T-cell (primary cell): Measurements from ENCODE around the gene CBX5. TPM values are rescaled to one million over a fixed set of nuclear protein-coding genes. Genes with fewer than 3 reads are reported as not detected.
"Not testable (repeated sequence)": the region's sequence is repeated elsewhere in the genome, so short reads cannot be mapped to it uniquely, and the experiment has no call there.

Experiments used
- ATAC-seq, 4 experiments: fragments of 200-7000 bp in 3 of 4; fragments of 150-1000 bp in 1 of 4; cut with Tn5 transposase; replicated peaks in 1 of 4; 1 replicate in 3 of 4; 2 replicates in 1 of 4; pipeline ENCODE4 v1.10.0; 2021; ENCODE audit warnings: moderate library complexity in 3 of 4, mild to moderate bottlenecking in 2 of 4, moderate number of reproducible peaks in 1 of 4
- CTCF ChIA-PET, 2 donors: fragments of 300-600 bp; sonication (Branson Sonifier 250); formaldehyde crosslinking; loops; one replicate each; lab custom pipeline; 2022; ENCODE audit warnings: antibody characterized with exemption in 2 of 2; lab: Charles Lee
- POLR2A ChIA-PET, 2 donors: fragments of 300-600 bp; sonication (Branson Sonifier 250); formaldehyde crosslinking; loops; one replicate each; lab custom pipeline; 2022; ENCODE audit warnings: antibody characterized with exemption in 2 of 2; lab: Charles Lee
- DNase-seq, 35 experiments: peaks; one replicate each; pipeline versions ENCODE4 v3.0.0 to v3.0.0-alpha.2; 2013 to 2023
- H3K27ac ChIP-seq: one replicate; pipeline ENCODE4 v1.5.1; 2013; ENCODE audit warnings: low read length
- H3K27me3 ChIP-seq, 2 experiments: replicated peaks in 1 of 2; 1 replicate in 1 of 2; 2 replicates in 1 of 2; pipeline versions ENCODE4 v1.6.1 to v1.7.0; 2013; ENCODE audit warnings: low read length in 1 of 2, mixed read lengths in 1 of 2; ENCODE audit not compliant: control insufficient read depth in 2 of 2, insufficient read depth in 2 of 2; ENCODE audit errors: extremely low read depth in 1 of 2
- H3K36me3 ChIP-seq, 2 donors: 1 replicate in 1 of 2; 2 replicates in 1 of 2; pipeline versions ENCODE4 v1.6.1 to v1.7.0; 2013; ENCODE audit warnings: low read length in 1 of 2; ENCODE audit not compliant: control insufficient read depth in 2 of 2, insufficient read depth in 1 of 2; ENCODE audit errors: extremely low read depth in 1 of 2
- H3K4me1 ChIP-seq, 2 experiments: 1 replicate in 1 of 2; 2 replicates in 1 of 2; pipeline versions ENCODE4 v1.6.1 to v1.7.0; 2013; ENCODE audit warnings: low read length in 2 of 2, mixed read lengths in 1 of 2; ENCODE audit not compliant: insufficient read depth in 2 of 2, control insufficient read depth in 1 of 2; ENCODE audit errors: extremely low read depth in 1 of 2
- H3K4me3 ChIP-seq, 2 donors: 1 replicate in 1 of 2; 2 replicates in 1 of 2; pipeline versions ENCODE4 v1.5.1 to v1.7.0; 2013; ENCODE audit warnings: mild to moderate bottlenecking in 2 of 2, low read length in 1 of 2, moderate library complexity in 1 of 2; ENCODE audit not compliant: control insufficient read depth in 1 of 2; ENCODE audit errors: extremely low read depth in 1 of 2
- H3K9me3 ChIP-seq: 2 replicates; pipeline ENCODE4 v1.7.0; 2013
- H3K27ac Mint-ChIP-seq, 2 donors: one replicate each; pipeline ENCODE4 v1.8.0; 2020 to 2021; ENCODE audit warnings: mild to moderate bottlenecking in 2 of 2, mixed read lengths in 2 of 2
- H3K27me3 Mint-ChIP-seq, 2 donors: one replicate each; pipeline ENCODE4 v1.8.0; 2021 to 2022; ENCODE audit warnings: mixed read lengths in 2 of 2
- H3K36me3 Mint-ChIP-seq: one replicate; pipeline ENCODE4 v1.8.0; 2021; ENCODE audit warnings: mixed read lengths
- H3K4me1 Mint-ChIP-seq, 3 donors: one replicate each; pipeline ENCODE4 v1.8.0; 2020 to 2022; ENCODE audit warnings: mixed read lengths in 3 of 3, mild to moderate bottlenecking in 1 of 3
- H3K4me3 Mint-ChIP-seq, 3 donors: one replicate each; pipeline ENCODE4 v1.8.0; 2020 to 2022; ENCODE audit warnings: mild to moderate bottlenecking in 3 of 3, mixed read lengths in 3 of 3, moderate library complexity in 3 of 3
- H3K9me3 Mint-ChIP-seq, 3 donors: one replicate each; pipeline ENCODE4 v1.8.0; 2020 to 2022; ENCODE audit warnings: mixed read lengths in 3 of 3
- WGBS: methylation state at CpG from one replicate; pipeline ENCODE4 v1.1.5; 2013; ENCODE audit warnings: missing lambda C conversion rate; ENCODE audit not compliant: insufficient coverage; 5-methylcytosine and 5-hydroxymethylcytosine counted together
- total RNA-seq, 35 experiments: library from RNA in 6 of 35; stranded (reverse) in 6 of 35; fragments of 120-200 nt in 1 of 35; gene quantifications; one replicate each; pipeline versions ENCODE4 v1.2.1 to v1.2.4 and lab custom pipeline; 2013 to 2026

Gene CBX5
- total RNA-seq, 5 donors from 2014 or later (not counting 1 experiment from before 2014, with no cell fraction given): 43.8 to 54.5 (median 47.1) TPM

GRCh38 chr12:54191126-54191525 is 88.8 kb downstream of the CBX5 start:
- peak overlapping the region in 1 of 2 donors; percentile 44 for H3K27ac Mint-ChIP-seq
- CTCF ChIA-PET: interaction anchor here (0.6 to 4.7 kb wide), 17 partner anchors 9 to 399 kb away, joined by 3 to 27 read pairs (median 5); partner anchors contain the start of genes HOXC5 (in 2 of the 2), COPZ1 (in 1 of the 2) and HOXC8 (in 1 of the 2)

DNA sequence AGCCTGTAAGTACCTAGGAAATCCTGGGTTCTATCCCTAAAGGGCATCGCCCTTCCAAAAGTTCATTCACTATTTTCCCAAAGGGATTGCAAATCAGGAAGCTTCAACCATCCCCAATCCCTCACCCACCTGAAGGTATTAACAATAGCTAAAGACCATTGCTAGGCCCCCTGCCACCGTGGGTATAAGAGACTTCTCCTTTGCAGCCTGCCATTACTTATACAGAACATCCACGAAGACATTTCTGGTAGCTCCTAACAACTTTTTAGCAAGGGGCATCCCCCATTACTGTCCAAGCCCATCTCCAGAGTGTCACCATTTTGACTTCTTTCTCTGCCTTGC is 90.8 kb downstream of the CBX5 start:
- Histone ChIP-seq H3K4me3 (peak overlapping the region in 1 of 2 donors; percentile 72), H3K27ac (no peak overlapping the region), H3K9me3 (no peaks in the 10 kb centered on the region), H3K4me1 (peaks cover 2 to 21% of the 10 kb centered on the region in 2 experiments), H3K27me3 (peaks cover 3 to 34% of the 10 kb centered on the region in 2 experiments), H3K36me3 (no peaks in the 10 kb centered on the region)
- no peaks in the 10 kb centered on the region for H3K9me3 Mint-ChIP-seq
- H3K36me3 Mint-ChIP-seq: peaks cover 14% of the 10 kb centered on the region
- ChIA-PET POLR2A (no interaction called here), CTCF (interaction anchor here (0.8 to 4.7 kb wide), 9 partner anchors 9 to 183 kb away, joined by 3 to 27 read pairs (median 4); partner anchors contain the start of genes COPZ1 (in 1 of the 2), HOXC5 (in 1 of the 2) and HOXC8 (in 1 of the 2))
- no peak for ATAC-seq
- peak overlapping the region in 1 of 2 donors; percentile 48 for H3K27ac Mint-ChIP-seq
- H3K4me1 Mint-ChIP-seq: peaks cover 18 to 33% (median 25%) of the 10 kb centered on the region in 3 donors
- no peak for DNase-seq
- H3K27me3 Mint-ChIP-seq: peaks cover 17 to 35% of the 10 kb centered on the region in 2 donors
- WGBS: 49% methylated on average over 2 of the region's 3 CpGs
- H3K4me3 Mint-ChIP-seq: peak overlapping the region; percentile 75 to 85 (median 83)

More at GRCh38 chr12:54191126-54191525, 88.8 kb downstream of the CBX5 start:
- no peak for ATAC-seq
- DNase-seq: peak in 1 of 35 experiments; percentile 20
- 0% methylated on average over 1 of the region's 4 CpGs for WGBS
- Histone ChIP-seq H3K9me3 (no peaks in the 10 kb centered on the region), H3K4me3 (no peak overlapping the region), H3K27ac (no peak overlapping the region), H3K4me1 (peaks cover 2 to 21% of the 10 kb centered on the region in 2 experiments), H3K27me3 (peaks cover 3 to 53% of the 10 kb centered on the region in 2 experiments), H3K36me3 (no peaks in the 10 kb centered on the region)
- H3K27me3 Mint-ChIP-seq: peaks cover 32 to 50% of the 10 kb centered on the region in 2 donors
- no peaks in the 10 kb centered on the region for H3K9me3 Mint-ChIP-seq
- peaks cover 8% of the 10 kb centered on the region for H3K36me3 Mint-ChIP-seq
- POLR2A ChIA-PET: no interaction called here
- no peak overlapping the region for H3K4me3 Mint-ChIP-seq
- peaks cover 18 to 31% (median 25%) of the 10 kb centered on the region in 3 donors for H3K4me1 Mint-ChIP-seq

- Histone ChIP-seq H3K9me3 (no peaks in the 10 kb centered on the region), H3K27me3 (peaks cover under 1 to 14% of the 10 kb centered on the region in 2 experiments), H3K36me3 (peaks cover 0 to 10% of the 10 kb centered on the region in 2 donors), H3K27ac (no peak overlapping the region), H3K4me3 (no peak overlapping the region), H3K4me1 (peaks cover 2 to 21% of the 10 kb centered on the region in 2 experiments)
- H3K27ac Mint-ChIP-seq: no peak overlapping the region
- H3K9me3 Mint-ChIP-seq: no peaks in the 10 kb centered on the region
- peaks cover 1 to 18% of the 10 kb centered on the region in 2 donors for H3K27me3 Mint-ChIP-seq
- ATAC-seq (no peak), DNase-seq (no peak)
- CTCF ChIA-PET: interaction anchor here (0.6 to 1.0 kb wide), 2 partner anchors 14 to 167 kb away, joined by 3 to 5 read pairs; no protein-coding TSS in a partner anchor
- peaks cover 18% of the 10 kb centered on the region for H3K36me3 Mint-ChIP-seq
- POLR2A ChIA-PET: no interaction called here
- 100% methylated on average over 1 of the region's 3 CpGs for WGBS
- H3K4me1 Mint-ChIP-seq: peaks cover 18 to 35% (median 25%) of the 10 kb centered on the region in 3 donors
- peak overlapping the region; percentile 73 to 75 (median 74) for H3K4me3 Mint-ChIP-seq
Observed at GRCh38 chr12:54187075-54187474, 92.8 kb downstream of the CBX5 start.

GRCh38 chr12:54185919-54186318 is 94.0 kb downstream of the CBX5 start:
- WGBS: no CpG with 5 or more reads among the region's 1 CpG
- Histone ChIP-seq H3K36me3 (peaks cover 4 to 19% of the 10 kb centered on the region in 2 donors), H3K4me1 (peaks cover 2 to 13% of the 10 kb centered on the region in 2 experiments), H3K9me3 (no peaks in the 10 kb centered on the region), H3K27ac (no peak overlapping the region), H3K4me3 (no peak overlapping the region), H3K27me3 (peaks cover 0 to 3% of the 10 kb centered on the region in 2 experiments)
- ChIA-PET CTCF (interaction anchor here (0.6 to 0.8 kb wide), 3 partner anchors 15 to 180 kb away, joined by 3 read pairs; no protein-coding TSS in a partner anchor), POLR2A (no interaction called here)
- Mint-ChIP-seq H3K27ac (no peak overlapping the region), H3K9me3 (no peaks in the 10 kb centered on the region), H3K27me3 (peaks cover 0 to 9% of the 10 kb centered on the region in 2 donors), H3K36me3 (peaks cover 25% of the 10 kb centered on the region), H3K4me1 (peaks cover 13 to 27% (median 20%) of the 10 kb centered on the region in 3 donors), H3K4me3 (no peak overlapping the region)
- DNase-seq (no peak), ATAC-seq (no peak)

DNA sequence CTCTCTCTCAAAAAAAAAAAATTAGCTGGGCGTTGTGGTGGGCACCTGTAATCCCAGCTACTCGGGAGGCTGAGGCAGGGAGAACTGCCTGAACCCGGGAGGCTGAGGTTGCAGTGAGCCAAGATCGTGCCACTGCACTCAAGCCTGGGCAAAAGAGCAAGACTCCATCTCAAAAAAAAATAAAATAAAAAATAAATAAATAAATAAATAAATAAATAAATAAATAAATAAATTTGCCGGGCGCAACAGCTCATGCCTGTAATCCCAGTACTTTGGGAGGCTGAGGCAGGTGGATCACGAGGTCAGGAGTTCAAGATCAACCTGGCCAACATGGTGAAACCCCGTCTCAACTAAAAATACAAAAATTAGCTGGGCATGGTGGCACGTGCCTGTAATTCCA is 94.6 kb downstream of the CBX5 start:
- ATAC-seq, H3K9me3 ChIP-seq, POLR2A ChIA-PET, H3K4me3 ChIP-seq, H3K9me3 Mint-ChIP-seq, H3K27ac Mint-ChIP-seq, H3K27ac ChIP-seq, H3K27me3 ChIP-seq, DNase-seq, H3K27me3 Mint-ChIP-seq, H3K4me3 Mint-ChIP-seq: not testable (repeated sequence)
- CTCF ChIA-PET: interaction anchor here (0.7 to 1.1 kb wide), 3 partner anchors 29 to 168 kb away, joined by 3 to 4 read pairs (median 3); no protein-coding TSS in a partner anchor
- peaks cover 2 to 13% of the 10 kb centered on the region in 2 experiments for H3K4me1 ChIP-seq
- Mint-ChIP-seq H3K36me3 (peaks cover 26% of the 10 kb centered on the region), H3K4me1 (peaks cover 13 to 26% (median 20%) of the 10 kb centered on the region in 3 donors)
- WGBS: 97% methylated on average over 6 of the region's 9 CpGs
- peaks cover 4 to 19% of the 10 kb centered on the region in 2 donors for H3K36me3 ChIP-seq

DNA sequence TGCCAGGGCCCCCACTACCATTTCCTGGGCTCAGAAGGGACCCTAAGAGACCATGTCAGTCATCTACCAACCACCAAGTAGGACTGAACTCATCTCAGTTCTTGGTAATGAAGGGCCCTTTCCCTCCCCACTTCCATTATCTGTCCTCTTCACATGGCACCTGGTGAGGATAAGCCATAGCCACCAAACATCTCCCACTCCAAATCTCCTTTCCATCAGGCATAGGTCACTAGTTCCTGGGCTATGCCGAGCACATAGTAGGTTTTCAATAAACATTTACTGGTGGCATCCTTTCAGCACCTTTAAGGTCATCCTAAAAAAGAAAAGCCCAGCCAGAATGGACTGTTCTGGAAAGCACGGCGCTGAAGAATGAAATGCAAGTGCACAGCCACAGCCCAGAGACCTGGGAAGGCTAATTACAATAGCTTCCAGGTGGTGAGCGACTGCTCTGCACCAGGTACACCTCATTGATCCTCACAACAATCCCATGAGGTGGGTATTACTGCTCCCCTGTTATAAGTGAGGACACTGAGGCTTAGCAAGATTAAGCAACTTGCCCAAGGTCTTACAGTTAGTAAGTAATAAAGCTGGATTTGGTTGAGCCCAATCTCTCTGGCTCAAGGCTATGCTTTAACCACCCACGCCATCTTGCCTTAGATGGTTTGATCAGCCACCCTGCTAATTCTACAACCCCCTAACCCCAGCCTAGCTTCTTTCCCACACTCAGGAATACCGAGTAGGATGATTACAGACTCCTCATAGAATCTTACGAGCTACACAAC is 95.7 kb downstream of the CBX5 start:
- H3K9me3 Mint-ChIP-seq: no peaks in the 10 kb centered on the region
- H3K27me3 ChIP-seq: no peaks in the 10 kb centered on the region
- no peak overlapping the region for H3K4me3 Mint-ChIP-seq
- ChIA-PET CTCF (interaction anchor here in 1 of 2 donors (1.1 kb wide), 1 partner anchor 30 kb away, joined by 4 read pairs; no protein-coding TSS in a partner anchor), POLR2A (no interaction called here)
- H3K9me3 ChIP-seq: no peaks in the 10 kb centered on the region
- H3K36me3 ChIP-seq: peaks cover 4 to 19% of the 10 kb centered on the region in 2 donors
- ATAC-seq: no peak
- no peaks in the 10 kb centered on the region for H3K27me3 Mint-ChIP-seq
- peaks cover 10 to 23% (median 16%) of the 10 kb centered on the region in 3 donors for H3K4me1 Mint-ChIP-seq
- H3K27ac ChIP-seq: no peak overlapping the region
- peaks cover 33% of the 10 kb centered on the region for H3K36me3 Mint-ChIP-seq
- no peak for DNase-seq
- WGBS: 100% methylated on average over 3 of the region's 7 CpGs
- H3K4me3 ChIP-seq: no peak overlapping the region
- no peak overlapping the region for H3K27ac Mint-ChIP-seq
- peaks cover 2 to 12% of the 10 kb centered on the region in 2 experiments for H3K4me1 ChIP-seq
